ENCODE measurements around the gene DOK7.

DNA sequence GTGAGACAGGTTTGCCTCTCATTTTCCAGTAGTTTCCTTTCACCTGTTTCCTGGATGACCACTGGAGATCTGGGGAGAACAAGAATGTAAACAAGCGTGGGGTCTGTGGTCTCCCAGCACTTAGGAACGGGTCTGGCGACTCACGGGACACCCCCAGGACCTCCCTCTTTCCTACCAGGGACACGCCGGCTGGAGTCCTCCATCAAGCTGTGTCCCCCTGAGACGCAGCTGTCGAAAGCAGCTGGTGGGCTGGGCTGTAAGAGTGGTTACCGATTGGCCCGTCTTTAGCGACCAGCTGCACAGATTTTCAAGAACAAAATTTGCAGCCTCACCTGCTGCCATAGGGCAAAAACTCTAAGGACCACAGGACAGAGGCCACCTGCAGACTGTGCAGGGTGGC, 57.2 kb downstream of the DOK7 start:
- TF ChIP-seq, protein P1, sequence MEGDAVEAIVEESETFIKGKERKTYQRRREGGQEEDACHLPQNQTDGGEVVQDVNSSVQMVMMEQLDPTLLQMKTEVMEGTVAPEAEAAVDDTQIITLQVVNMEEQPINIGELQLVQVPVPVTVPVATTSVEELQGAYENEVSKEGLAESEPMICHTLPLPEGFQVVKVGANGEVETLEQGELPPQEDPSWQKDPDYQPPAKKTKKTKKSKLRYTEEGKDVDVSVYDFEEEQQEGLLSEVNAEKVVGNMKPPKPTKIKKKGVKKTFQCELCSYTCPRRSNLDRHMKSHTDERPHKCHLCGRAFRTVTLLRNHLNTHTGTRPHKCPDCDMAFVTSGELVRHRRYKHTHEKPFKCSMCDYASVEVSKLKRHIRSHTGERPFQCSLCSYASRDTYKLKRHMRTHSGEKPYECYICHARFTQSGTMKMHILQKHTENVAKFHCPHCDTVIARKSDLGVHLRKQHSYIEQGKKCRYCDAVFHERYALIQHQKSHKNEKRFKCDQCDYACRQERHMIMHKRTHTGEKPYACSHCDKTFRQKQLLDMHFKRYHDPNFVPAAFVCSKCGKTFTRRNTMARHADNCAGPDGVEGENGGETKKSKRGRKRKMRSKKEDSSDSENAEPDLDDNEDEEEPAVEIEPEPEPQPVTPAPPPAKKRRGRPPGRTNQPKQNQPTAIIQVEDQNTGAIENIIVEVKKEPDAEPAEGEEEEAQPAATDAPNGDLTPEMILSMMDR (IDR thresholded peaks at IDR 0.05 in 4 of 5, conservative IDR thresholded peaks at IDR 0.05 in 1 of 5) = no peak
- TF ChIP-seq POLR2A (IDR thresholded peaks at IDR 0.05) = no peak
